PC-9 (cell line): ENCODE data around the gene JAGN1.
"Not testable (repeated sequence)": the region's sequence is repeated elsewhere in the genome, so short reads cannot be mapped to it uniquely, and the experiment has no call there.

Experiments
- CTCF ChIP-seq: fragments of 200-600 bp; sonication (generic); conservative IDR thresholded peaks from 2 replicates; pipeline ENCODE4 v1.6.1; 2017; ENCODE audit warnings: mixed run types, antibody characterized with exemption, mild to moderate bottlenecking, moderate library complexity
- EZH2 ChIP-seq: fragments of 200-600 bp; sonication (generic); IDR thresholded peaks from 2 replicates; pipeline ENCODE4 v1.8.0; 2017; ENCODE audit warnings: antibody characterized with exemption, low read depth

GRCh38 chr3:9900965-9901415, 10.6 kb downstream of the JAGN1 start:
- TF ChIP-seq CTCF, EZH2: not testable (repeated sequence)
